K562 (cell line): ENCODE data around the gene DHX35. TPM values are rescaled to one million over a fixed set of nuclear protein-coding genes. Genes with fewer than 3 reads are reported as not detected.

Experiments
- ATAC-seq: fragments of 200-7000 bp; cut with Tn5 transposase; 3 replicates; pipeline ENCODE4 v1.9.1; 2020; ENCODE audit warnings: moderate library complexity
- BruUV-seq: library from RNA; stranded (reverse); fragments of 400-500 nt; replicated peaks from 2 replicates; lab custom pipeline; 2021; lab: Mats Ljungman, UMichigan
- CTCF ChIA-PET: fragments of 300-600 bp; formaldehyde crosslinking; extraction: SDS; loops from one replicate; lab custom pipeline; 2021; ENCODE audit warnings: low intra/inter-chr PET ratio; lab: Yijun Ruan, JAX
- POLR2A ChIA-PET: fragments of 300-600, 350-650 bp; sonication (Branson Sonifier 250); formaldehyde crosslinking; extraction: SDS; loops from one replicate; lab custom pipeline; 2021; ENCODE audit warnings: antibody characterized with exemption, inconsistent platforms; lab: Yijun Ruan, JAX
- DNase-seq, 4 experiments: peaks; one replicate each; pipeline versions ENCODE4 v3.0.0 to v3.0.0-alpha.2; 2011 to 2018; ENCODE audit warnings: low spot score in 3 of 4, mixed read lengths in 3 of 4; ENCODE audit errors: extremely low read depth in 1 of 4
- FAIRE-seq: peaks from 2 replicates; lab custom pipeline; 2011; peaks lifted over from hg19 to GRCh38; lab: Jason Lieb, UNC
- H2AFZ ChIP-seq: 2 replicates; pipeline ENCODE4 v1.6.0; 2011; ENCODE audit warnings: low read depth, low read length, control low read depth, inconsistent platforms
- H3K27ac ChIP-seq: fragments of 200-600 bp; 3 replicates; pipeline ENCODE4 v1.8.0; 2011; ENCODE audit warnings: low read depth, mild to moderate bottlenecking, control low read depth, inconsistent platforms, low read length, moderate library complexity, mixed read lengths; ENCODE audit errors: extremely low read depth
- H3K27me3 ChIP-seq, 2 experiments: fragments of 300-600 bp in 1 of 2; 2 replicates in 1 of 2; 3 replicates in 1 of 2; pipeline versions ENCODE4 v1.6.0 to v1.8.0; 2011; ENCODE audit warnings: inconsistent platforms in 2 of 2, low read length in 2 of 2, mild to moderate bottlenecking in 1 of 2, mixed read lengths in 1 of 2, moderate library complexity in 1 of 2; ENCODE audit not compliant: control insufficient read depth in 2 of 2, insufficient read depth in 2 of 2
- H3K36me3 ChIP-seq: fragments of 300-600 bp; 3 replicates; pipeline ENCODE4 v1.8.0; 2011; ENCODE audit warnings: mild to moderate bottlenecking, low read length, inconsistent platforms; ENCODE audit not compliant: control insufficient read depth, insufficient read depth
- H3K4me1 ChIP-seq, 2 experiments: fragments of 200-600 bp in 1 of 2; replicated peaks in 1 of 2; 2 replicates in 1 of 2; 3 replicates in 1 of 2; pipeline versions ENCODE4 v1.5.1 to v1.8.0; 2011; ENCODE audit warnings: inconsistent platforms in 2 of 2, low read length in 2 of 2, mild to moderate bottlenecking in 1 of 2, mixed read lengths in 1 of 2, moderate library complexity in 1 of 2; ENCODE audit not compliant: control insufficient read depth in 2 of 2, insufficient read depth in 2 of 2
- H3K4me2 ChIP-seq: 2 replicates; pipeline ENCODE4 v1.6.1; 2011; ENCODE audit warnings: low read length, control low read depth, inconsistent platforms, mixed read lengths; ENCODE audit not compliant: insufficient read depth
- H3K4me3 ChIP-seq: fragments of 200-600 bp; sonication (generic), shearing (Covaris generic); 2 replicates; pipeline ENCODE4 v1.5.1; 2016; ENCODE audit warnings: control low read depth, inconsistent platforms
- H3K79me2 ChIP-seq: fragments of 200-600 bp; 3 replicates; pipeline ENCODE4 v1.8.0; 2011; ENCODE audit warnings: low read length, inconsistent platforms; ENCODE audit not compliant: control insufficient read depth, insufficient read depth
- H3K9ac ChIP-seq, 2 experiments: 2 replicates each; pipeline versions ENCODE4 v1.6.0 to v1.6.1; 2011; ENCODE audit warnings: low read depth in 2 of 2, low read length in 2 of 2, control low read depth in 1 of 2, inconsistent platforms in 1 of 2, mild to moderate bottlenecking in 1 of 2, mixed read lengths in 1 of 2; ENCODE audit not compliant: insufficient read depth in 1 of 2
- H3K9me1 ChIP-seq: one replicate; pipeline ENCODE4 v1.6.0; 2011; ENCODE audit warnings: inconsistent platforms, mild to moderate bottlenecking, low read length, moderate library complexity; ENCODE audit not compliant: control insufficient read depth, insufficient read depth
- H3K9me3 ChIP-seq: replicated peaks from 2 replicates; pipeline ENCODE4 v1.5.1; 2011; ENCODE audit warnings: low read depth, low read length, inconsistent platforms; ENCODE audit not compliant: control insufficient read depth, insufficient read depth
- H4K20me1 ChIP-seq: replicated peaks from 2 replicates; pipeline ENCODE4 v1.6.1; 2011; ENCODE audit warnings: low read length, inconsistent platforms, mixed read lengths; ENCODE audit not compliant: control insufficient read depth, insufficient read depth
- HCFC1 ChIP-seq: IDR thresholded peaks from 2 replicates; pipeline ENCODE4 v1.6.1; 2012; ENCODE audit warnings: low read depth, low read length, improper control_type of control experiment
- POLR2AphosphoS5 ChIP-seq: IDR thresholded peaks from 2 replicates; pipeline ENCODE4 v1.6.1; 2011; ENCODE audit warnings: mild to moderate bottlenecking, low read depth, low read length, moderate library complexity; ENCODE audit not compliant: control insufficient read depth, insufficient read depth
- SRSF1 ChIP-seq: fragments of 200-400 bp; formaldehyde crosslinking; IDR thresholded peaks from 2 replicates; pipeline ENCODE4 v1.6.1; 2017; ENCODE audit warnings: mild to moderate bottlenecking, low read depth, low read length, moderate library complexity
- TEAD4 ChIP-seq, 2 experiments: sonication (generic) in 1 of 2; formaldehyde crosslinking in 1 of 2; IDR thresholded peaks; 2 replicates each; pipeline versions ENCODE4 v1.6.1 to v1.8.0; 2012 to 2022; ENCODE audit warnings: borderline replicate concordance in 1 of 2, inconsistent platforms in 1 of 2, low read length in 1 of 2, mild to moderate bottlenecking in 1 of 2, missing genetic modification reagents in 1 of 2
- ZNF695 ChIP-seq: fragments of 450-650 bp; formaldehyde crosslinking; IDR thresholded peaks from 2 replicates; pipeline ENCODE4 v1.4.0; 2020; ENCODE audit warnings: mild to moderate bottlenecking, moderate library complexity
- WGBS: fragments of 100-300 bp; shearing (Covaris generic); methylation state at CpG from one replicate; pipeline ENCODE4 v1.1.6; 2016; ENCODE audit warnings: low coverage, mixed read lengths; ENCODE audit not compliant: insufficient coverage; ENCODE audit errors: missing lambda C conversion rate; 5-methylcytosine and 5-hydroxymethylcytosine counted together
- in situ Hi-C: fragments of 300-500 bp; cut with MboI; formaldehyde crosslinking; loops from 4 replicates; pipeline ENCODE4 v1.15.0; 2018; ENCODE audit warnings: inconsistent platforms, mixed read lengths
- intact Hi-C: fragments of 100-400 bp; cut with micrococcal nuclease; formaldehyde crosslinking; loops from 2 replicates; pipeline ENCODE4 v1.14.2; 2022
- polyA plus RNA-seq, 8 experiments: library from polyadenylated mRNA; depleted of rRNA in 4 of 8; stranded (reverse) in 5 of 8; unstranded in 3 of 8; fragments of >200 nt; fragmentation: Nextera tagmentation in 2 of 8; fragmentation: Illumina TruSeq in 1 of 8; extraction: Ambion mirVana in 2 of 8; extraction: Trizol in 1 of 8; gene quantifications; 2 replicates each; pipeline versions ENCODE4 v1.2.1 to v1.2.3, GENCODE V29; 2011 to 2014; ENCODE audit warnings: inconsistent platforms in 1 of 8, missing spikeins in 1 of 8
- total RNA-seq, 7 experiments: library from RNA; depleted of rRNA in 6 of 7; stranded (reverse); fragments of >200 nt in 6 of 7; fragmentation: Illumina TruSeq in 2 of 7; extraction: Trizol in 2 of 7; gene quantifications; 2 replicates each; pipeline versions ENCODE4 v1.2.1 to v1.2.3, GENCODE V29; 2011 to 2021; ENCODE audit warnings: low replicate concordance in 1 of 7
- TF ChIP-seq, protein P1 (sequence below), 2 experiments: fragments of 150-350 bp in 1 of 2; IDR thresholded peaks; 2 replicates each; pipeline ENCODE4 v1.6.1; 2012 to 2016; ENCODE audit warnings: low read depth in 2 of 2, low read length in 2 of 2, mild to moderate bottlenecking in 1 of 2, moderate library complexity in 1 of 2
- TF ChIP-seq, protein P2 (sequence below): sonication (generic); formaldehyde crosslinking; IDR thresholded peaks from 2 replicates; pipeline ENCODE4 v1.8.1; 2023; ENCODE audit warnings: mild to moderate bottlenecking, missing genetic modification reagents

Gene DHX35
- total and polyA plus RNA-seq, 9 of the 15 experiments (the other 6 are each of a cell fraction or from before 2014, with no cell fraction given): 6.5 to 25.6 (median 16.9) TPM

DNA sequence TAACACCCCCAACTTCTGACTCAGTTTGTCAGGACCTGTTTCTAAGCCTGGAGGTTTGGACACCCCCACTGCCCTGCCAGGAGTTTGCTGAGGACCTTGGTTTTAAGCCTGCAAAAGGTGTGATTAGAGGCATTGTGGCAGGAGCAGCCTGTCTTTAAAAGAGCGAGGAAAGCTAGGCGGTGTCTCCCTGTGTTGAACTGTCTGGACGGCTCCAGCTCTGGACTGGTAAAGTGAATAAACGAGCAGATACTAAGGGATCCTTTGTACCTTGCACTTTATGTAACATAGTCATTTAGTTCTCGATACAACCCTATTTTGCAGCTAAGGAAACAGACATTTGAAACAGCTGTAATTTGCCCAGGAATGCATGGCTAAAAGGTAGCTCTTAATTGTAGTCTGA, 21.5 kb upstream of the DHX35 start (continued):
- TF ChIP-seq, protein P1, sequence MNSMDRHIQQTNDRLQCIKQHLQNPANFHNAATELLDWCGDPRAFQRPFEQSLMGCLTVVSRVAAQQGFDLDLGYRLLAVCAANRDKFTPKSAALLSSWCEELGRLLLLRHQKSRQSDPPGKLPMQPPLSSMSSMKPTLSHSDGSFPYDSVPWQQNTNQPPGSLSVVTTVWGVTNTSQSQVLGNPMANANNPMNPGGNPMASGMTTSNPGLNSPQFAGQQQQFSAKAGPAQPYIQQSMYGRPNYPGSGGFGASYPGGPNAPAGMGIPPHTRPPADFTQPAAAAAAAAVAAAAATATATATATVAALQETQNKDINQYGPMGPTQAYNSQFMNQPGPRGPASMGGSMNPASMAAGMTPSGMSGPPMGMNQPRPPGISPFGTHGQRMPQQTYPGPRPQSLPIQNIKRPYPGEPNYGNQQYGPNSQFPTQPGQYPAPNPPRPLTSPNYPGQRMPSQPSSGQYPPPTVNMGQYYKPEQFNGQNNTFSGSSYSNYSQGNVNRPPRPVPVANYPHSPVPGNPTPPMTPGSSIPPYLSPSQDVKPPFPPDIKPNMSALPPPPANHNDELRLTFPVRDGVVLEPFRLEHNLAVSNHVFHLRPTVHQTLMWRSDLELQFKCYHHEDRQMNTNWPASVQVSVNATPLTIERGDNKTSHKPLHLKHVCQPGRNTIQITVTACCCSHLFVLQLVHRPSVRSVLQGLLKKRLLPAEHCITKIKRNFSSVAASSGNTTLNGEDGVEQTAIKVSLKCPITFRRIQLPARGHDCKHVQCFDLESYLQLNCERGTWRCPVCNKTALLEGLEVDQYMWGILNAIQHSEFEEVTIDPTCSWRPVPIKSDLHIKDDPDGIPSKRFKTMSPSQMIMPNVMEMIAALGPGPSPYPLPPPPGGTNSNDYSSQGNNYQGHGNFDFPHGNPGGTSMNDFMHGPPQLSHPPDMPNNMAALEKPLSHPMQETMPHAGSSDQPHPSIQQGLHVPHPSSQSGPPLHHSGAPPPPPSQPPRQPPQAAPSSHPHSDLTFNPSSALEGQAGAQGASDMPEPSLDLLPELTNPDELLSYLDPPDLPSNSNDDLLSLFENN (IDR thresholded peaks at IDR 0.05; ENCODE audit: low read depth in 2 of 2, low read length in 2 of 2): no peak
- TF ChIP-seq TEAD4 (IDR thresholded peaks at IDR 0.05; ENCODE audit: low read length): no peak
- TF ChIP-seq TEAD4 (CRISPR knock-in tag; IDR thresholded peaks at IDR 0.05; ENCODE audit: borderline replicate concordance): no peak
- no peak for TF ChIP-seq SRSF1
- TF ChIP-seq HCFC1: no peak

DNA sequence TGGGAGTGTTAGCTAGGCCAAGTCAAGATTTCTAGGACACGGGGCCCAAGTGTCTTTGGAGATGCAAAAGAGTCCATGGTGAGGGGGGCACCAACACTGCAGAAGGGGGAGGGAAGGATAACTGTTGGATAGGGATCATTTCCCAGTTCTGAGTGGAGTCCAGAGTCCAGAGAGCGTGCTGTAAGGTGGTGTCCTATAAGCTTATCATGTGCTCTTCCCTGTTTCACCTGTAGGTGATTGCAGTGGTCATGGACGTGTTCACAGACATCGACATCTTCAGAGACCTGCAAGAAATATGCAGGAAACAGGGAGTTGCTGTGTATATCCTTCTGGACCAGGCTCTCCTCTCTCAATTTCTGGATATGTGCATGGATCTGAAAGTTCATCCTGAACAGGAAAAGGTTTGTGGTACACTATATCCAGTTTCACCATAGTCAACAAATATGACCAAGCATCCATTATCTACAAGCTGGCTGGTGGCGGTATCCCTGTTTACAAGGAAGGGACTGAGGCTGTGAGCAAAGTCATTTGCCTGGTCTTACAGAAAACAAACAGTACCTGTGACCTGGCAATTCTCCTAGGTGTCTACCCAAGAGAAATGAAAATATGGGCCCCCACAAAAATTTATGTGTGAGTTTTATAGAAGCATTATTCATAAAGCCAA, 20.3 kb upstream of the DHX35 start:
- H3K9ac ChIP-seq: no peak overlapping the region
- ATAC-seq: peak; percentile 47
- H3K4me2 ChIP-seq: no peak overlapping the region; the same call in 1 of the 2 replicates
- peaks cover 90% of the 10 kb centered on the region for H3K79me2 ChIP-seq
- in situ Hi-C loops: no loop called here
- peaks cover 96% of the 10 kb centered on the region for H3K36me3 ChIP-seq
- 89% methylated on average over 5 of the region's 5 CpGs for WGBS
- H3K4me1 ChIP-seq: peaks cover 6 to 27% of the 10 kb centered on the region in 2 experiments
- no TSS peak for BruUV-seq
- FAIRE-seq: no peak
- no peak overlapping the region for H3K4me3 ChIP-seq
- H3K27me3 ChIP-seq: no peaks in the 10 kb centered on the region
- H4K20me1 ChIP-seq: peaks cover 12% of the 10 kb centered on the region; the same call in 1 of the 2 replicates
- POLR2A ChIA-PET: interaction anchor here (1.0 to 3.4 kb wide), 7 partner anchors 9 to 107 kb away, joined by 4 to 23 read pairs (median 7); partner anchors contain the start of gene FAM83D
- no peak overlapping the region for H2AFZ ChIP-seq
- intact Hi-C loops: no loop called here
- H3K9me3 ChIP-seq: no peaks in the 10 kb centered on the region
- no peak for DNase-seq
- no peak overlapping the region; the same call in 2 of the 3 replicates for H3K27ac ChIP-seq
- peaks cover 4% of the 10 kb centered on the region for H3K9me1 ChIP-seq
- TF ChIP-seq POLR2AphosphoS5 (0 out of 2 replicates have a peak, but pooled peaks have one; percentile 25), ZNF695 (CRISPR knock-in tag) (no peak)
- TF ChIP-seq, protein P2, sequence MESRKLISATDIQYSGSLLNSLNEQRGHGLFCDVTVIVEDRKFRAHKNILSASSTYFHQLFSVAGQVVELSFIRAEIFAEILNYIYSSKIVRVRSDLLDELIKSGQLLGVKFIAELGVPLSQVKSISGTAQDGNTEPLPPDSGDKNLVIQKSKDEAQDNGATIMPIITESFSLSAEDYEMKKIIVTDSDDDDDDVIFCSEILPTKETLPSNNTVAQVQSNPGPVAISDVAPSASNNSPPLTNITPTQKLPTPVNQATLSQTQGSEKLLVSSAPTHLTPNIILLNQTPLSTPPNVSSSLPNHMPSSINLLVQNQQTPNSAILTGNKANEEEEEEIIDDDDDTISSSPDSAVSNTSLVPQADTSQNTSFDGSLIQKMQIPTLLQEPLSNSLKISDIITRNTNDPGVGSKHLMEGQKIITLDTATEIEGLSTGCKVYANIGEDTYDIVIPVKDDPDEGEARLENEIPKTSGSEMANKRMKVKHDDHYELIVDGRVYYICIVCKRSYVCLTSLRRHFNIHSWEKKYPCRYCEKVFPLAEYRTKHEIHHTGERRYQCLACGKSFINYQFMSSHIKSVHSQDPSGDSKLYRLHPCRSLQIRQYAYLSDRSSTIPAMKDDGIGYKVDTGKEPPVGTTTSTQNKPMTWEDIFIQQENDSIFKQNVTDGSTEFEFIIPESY (CRISPR knock-in tag): peak; percentile 24; the same call in 1 of the 2 replicates
- CTCF ChIA-PET: no interaction called here
